HG03039 (cell line): Measurements from ENCODE around the gene CELSR3.

Experiments used
- ATAC-seq: cut with Tn5 transposase; IDR thresholded peaks from one replicate; pipeline ENCODE4 v1.9.1; 2021; ENCODE audit warnings: mild to moderate bottlenecking, moderate library complexity; ENCODE audit not compliant: unreplicated experiment

CELSR3 gene, protein sequence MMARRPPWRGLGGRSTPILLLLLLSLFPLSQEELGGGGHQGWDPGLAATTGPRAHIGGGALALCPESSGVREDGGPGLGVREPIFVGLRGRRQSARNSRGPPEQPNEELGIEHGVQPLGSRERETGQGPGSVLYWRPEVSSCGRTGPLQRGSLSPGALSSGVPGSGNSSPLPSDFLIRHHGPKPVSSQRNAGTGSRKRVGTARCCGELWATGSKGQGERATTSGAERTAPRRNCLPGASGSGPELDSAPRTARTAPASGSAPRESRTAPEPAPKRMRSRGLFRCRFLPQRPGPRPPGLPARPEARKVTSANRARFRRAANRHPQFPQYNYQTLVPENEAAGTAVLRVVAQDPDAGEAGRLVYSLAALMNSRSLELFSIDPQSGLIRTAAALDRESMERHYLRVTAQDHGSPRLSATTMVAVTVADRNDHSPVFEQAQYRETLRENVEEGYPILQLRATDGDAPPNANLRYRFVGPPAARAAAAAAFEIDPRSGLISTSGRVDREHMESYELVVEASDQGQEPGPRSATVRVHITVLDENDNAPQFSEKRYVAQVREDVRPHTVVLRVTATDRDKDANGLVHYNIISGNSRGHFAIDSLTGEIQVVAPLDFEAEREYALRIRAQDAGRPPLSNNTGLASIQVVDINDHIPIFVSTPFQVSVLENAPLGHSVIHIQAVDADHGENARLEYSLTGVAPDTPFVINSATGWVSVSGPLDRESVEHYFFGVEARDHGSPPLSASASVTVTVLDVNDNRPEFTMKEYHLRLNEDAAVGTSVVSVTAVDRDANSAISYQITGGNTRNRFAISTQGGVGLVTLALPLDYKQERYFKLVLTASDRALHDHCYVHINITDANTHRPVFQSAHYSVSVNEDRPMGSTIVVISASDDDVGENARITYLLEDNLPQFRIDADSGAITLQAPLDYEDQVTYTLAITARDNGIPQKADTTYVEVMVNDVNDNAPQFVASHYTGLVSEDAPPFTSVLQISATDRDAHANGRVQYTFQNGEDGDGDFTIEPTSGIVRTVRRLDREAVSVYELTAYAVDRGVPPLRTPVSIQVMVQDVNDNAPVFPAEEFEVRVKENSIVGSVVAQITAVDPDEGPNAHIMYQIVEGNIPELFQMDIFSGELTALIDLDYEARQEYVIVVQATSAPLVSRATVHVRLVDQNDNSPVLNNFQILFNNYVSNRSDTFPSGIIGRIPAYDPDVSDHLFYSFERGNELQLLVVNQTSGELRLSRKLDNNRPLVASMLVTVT (N-terminal part only)

DNA sequence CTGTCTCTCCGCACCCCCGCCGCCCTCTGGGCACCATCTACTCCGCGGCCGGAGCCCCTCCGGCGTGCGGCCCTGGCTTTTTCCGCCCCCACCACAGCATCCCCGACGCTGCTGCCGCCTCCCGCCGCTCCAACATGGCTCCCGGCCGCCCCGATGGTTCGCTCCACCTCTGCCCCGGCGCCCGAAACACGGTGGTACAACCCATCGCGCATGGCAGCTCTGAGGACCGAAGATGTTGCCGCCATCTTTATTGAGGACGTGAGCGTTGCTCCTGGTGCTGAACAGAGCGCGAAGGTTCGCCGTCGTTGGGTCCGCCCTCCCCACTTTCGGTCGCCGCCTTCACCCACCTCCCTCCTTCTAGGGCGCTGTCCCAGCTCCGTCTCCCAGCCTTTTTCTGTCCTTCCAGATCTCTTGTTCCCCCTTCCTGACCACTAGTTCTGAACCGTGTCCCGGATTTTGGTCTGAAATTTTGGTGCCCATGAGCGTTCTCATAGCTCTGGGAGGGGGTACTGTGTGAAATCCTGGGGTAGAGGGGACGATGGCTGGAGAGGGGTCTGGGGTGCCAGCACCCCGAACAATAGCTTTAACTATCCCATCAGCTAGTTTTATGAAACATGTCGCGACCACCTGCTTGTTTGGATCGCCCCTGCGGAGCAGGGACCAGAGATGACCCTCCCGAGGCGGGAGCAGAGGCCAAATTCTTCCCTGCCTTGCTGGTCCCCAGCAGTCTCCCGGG lies at the start of gene CELSR3:
Gene CELSR3 (minus strand): TSS at position 134 of the 736 bp plus-strand sequence. CDS start 252 bp downstream, outside the sequence.
- ATAC-seq = no peak

DNA sequence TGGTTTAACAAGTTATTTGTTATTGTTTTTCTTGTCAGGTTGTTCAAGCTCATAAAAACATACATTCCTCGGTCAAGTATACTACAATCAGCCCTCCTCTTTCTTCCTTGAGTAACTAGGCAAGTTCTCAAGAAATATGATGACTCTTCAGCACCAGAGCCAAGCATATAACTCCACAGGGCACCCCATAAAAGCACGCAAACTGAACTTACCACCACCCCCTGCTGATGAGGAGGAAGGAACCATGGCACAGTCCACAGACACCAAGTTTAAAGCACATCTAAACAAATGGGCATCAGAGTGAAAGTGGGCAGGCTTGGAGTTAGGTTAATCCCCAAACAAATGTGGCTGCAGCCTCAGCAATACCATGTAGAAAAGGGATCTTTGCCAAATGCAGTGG lies 49.0 kb upstream of the CELSR3 start:
- no peak for ATAC-seq

DNA sequence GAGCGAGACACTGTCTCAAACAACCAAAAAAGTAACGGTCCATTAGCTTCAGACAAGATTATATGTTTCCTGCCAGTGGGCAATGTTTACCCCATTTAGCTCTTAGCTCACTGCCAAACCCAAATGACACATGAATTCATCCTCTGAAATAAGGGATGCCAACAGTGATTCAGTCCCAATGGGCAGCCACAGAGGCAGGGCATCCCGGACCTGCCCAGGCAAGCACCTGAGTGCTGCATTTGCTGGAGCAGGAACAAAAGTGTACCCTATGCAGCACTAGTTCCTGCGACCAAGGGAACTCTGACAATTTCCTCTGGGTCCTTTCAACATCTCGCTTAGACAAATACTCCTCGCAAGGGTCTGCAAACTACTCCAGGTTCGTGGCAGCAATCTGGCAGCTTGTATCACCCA lies 46.4 kb upstream of the CELSR3 start:
- ATAC-seq = no peak

DNA sequence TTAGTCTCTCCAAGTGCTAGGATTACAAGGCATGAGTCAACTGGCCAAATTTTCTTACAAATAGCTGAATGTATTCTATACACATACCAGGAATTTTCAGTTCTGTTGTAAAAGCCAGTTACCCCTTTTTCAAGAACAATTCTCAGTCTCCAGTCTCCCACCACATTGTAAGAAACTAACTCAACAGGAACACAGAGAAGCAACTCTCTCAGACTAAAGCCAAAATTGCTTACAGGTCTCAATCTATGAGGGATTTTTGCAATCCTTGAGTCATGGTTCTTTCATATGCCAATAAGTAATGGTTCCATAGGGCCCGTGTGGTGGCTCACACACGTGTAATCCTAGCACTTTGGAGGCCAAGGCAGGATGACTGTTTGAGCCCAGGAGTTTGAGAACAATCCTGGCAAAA lies 45.8 kb upstream of the CELSR3 start:
- ATAC-seq = no peak

DNA sequence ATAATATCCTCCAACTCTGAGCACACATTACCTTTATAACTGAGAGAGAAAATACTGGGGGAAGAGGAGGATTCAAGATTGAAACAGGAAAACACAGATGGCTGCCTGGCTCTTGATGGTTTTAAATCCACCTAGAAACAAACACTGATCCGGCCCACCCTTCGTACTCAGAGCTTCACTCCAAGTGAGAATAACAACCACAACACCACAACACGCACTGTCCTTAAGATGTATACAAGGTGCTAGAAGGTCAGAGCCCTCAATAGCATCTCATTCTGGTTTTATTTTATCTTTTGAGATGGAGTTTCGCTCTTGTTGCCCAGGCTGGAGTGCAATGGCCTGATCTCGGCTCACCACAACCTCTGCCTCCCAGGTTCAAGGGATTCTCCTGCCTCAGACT lies 44.5 kb upstream of the CELSR3 start:
- no peak for ATAC-seq

DNA sequence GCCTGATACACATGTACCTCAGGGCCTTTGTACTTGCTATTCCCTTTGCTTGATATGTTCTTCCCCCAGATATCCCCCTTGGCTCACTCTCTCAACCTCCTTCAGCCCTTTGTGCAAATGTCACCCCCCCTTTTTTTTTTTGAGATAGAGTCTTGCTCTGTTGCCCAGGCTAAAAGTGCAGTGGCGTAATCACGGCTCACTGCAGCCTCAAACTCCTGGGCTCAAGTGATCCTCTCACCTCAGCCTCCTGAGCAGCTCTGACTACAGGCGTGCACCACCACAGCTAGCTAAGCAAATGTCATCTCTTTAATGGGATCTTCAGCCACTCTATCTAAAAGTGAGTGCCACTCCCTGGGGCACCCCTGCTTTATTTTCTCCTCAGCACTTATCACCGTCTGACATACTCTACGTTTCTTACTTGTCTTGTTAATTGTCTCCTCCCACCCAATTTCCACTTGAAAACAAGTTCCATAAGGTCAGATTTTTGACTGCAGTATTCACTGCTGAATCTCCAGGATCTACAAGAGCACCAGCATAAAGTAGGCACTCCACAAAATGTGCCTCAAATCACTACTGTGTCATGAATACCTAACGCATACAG lies 39.7 kb upstream of the CELSR3 start:
- no peak for ATAC-seq

DNA sequence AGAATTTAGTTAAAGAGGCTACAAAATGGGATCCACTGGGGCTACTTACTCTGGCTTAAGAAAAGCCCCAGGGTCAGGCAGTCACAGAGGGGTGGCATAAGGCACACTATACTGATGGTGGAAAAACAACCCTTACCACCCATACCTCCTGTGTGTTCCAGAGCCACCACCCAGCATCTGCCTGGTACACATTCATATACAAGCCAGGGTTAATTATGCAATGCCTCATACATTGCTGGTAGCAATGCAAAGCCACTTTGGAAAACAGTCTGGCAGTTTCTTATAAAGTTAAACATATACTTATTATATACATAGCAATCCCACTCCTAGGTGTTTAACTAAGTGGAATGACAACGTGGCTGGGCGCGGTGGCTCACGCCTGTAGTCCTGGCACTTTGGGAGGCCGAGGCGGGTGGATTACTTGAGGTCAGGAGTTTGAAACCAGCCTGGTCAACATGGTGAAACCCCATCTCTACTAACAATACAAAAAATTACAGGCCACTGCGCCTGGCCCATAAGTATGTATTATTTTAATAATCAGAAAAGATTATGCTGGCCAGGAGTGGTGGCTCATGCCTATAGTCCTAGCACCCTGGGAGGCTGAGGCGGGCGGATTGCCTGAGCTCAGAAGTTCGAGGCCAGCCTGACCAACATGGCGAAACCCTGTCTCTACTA lies 38.2 kb upstream of the CELSR3 start:
- no peak for ATAC-seq

DNA sequence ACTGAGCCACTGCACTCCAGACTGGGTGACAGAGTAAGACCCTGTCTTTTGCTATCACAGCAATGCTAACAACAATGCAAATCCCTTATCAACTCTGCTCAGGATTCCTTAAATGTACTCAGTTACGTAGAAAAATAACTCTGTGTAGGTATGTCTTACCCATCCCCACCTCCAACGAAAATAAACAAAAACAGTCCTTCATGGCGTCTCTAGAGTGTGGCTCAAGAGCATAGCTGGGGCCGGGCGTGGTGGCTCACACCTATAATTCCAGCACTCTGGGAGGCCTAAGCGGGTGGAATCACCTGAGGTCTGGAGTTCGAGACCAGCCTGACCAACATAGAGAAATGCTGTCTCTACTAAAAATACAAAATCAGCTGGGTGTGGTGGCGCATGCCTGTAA lies 36.2 kb upstream of the CELSR3 start:
- no peak for ATAC-seq

DNA sequence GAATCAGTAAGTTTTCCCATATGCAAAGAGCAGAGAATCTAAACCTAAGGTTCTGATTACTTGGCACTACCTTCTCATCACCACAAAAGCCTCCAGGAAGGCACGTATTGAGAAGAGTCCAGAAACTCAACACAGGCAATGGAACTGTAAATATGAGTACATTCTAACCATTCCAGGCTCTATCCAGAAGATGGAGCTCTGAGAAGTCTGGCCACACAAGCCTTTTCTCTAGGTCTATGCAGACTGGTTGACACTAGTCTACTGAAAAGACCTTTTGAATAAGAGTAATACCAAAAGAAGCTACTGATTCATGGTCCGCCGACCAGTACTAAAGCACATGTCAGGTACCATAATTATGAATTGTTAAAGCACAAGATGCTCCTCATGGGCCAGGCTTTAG lies 35.3 kb upstream of the CELSR3 start:
- no peak for ATAC-seq

DNA sequence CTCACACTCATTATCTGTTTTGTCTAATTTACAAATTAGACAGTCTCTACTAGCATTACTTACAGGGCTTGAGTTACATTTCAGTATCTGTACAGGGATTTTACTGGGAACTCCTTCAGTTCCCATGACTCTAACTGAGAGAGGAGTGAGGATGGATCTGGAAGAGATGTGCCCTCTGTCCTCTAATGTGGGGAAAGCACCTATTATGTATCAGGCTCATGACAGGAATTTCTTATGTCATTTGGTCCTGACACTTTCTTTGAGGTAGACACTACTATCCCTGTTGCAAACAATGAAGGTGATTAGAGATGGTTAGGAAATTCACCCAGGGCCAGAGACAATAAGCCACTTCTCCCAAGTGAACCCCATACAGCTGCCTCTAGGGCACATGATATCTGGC lies 33.9 kb upstream of the CELSR3 start:
- ATAC-seq = no peak

DNA sequence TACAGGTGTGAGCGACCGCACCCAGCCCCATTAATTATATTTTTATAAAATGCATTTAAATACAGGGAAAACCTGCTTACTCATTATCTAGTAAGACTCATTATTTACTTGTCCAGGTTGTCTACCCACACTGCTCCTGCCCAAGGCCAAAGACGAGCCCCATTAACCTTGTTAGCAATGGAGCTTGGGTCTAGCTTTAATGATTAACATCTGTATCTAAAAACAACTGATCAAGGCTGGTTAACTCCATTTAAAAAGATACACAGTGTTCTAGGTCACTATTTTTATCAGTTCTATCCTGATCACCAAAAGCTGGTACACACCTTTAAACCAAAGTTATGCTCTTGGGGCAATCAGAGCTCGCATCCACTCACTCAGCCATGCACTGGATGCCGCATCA lies 33.5 kb upstream of the CELSR3 start:
- ATAC-seq = no peak

DNA sequence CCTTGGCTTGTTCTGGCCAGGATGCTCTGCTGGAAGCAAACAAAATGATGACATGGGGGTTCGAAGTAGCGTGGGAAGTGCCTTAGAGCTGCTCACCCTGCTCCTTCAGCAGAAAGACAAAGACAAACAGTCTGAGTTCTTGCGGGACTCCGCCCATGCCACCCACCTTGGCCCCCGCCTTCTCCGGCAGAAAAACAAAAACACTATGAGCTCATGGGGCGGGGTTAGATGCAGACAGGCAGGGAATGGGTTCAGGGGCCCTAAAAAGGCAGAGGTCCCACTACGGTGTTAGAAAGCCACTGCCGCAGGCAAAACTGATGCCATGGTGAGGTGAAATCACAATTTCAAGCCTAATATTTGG lies 32.7 kb upstream of the CELSR3 start:
- no peak for ATAC-seq

DNA sequence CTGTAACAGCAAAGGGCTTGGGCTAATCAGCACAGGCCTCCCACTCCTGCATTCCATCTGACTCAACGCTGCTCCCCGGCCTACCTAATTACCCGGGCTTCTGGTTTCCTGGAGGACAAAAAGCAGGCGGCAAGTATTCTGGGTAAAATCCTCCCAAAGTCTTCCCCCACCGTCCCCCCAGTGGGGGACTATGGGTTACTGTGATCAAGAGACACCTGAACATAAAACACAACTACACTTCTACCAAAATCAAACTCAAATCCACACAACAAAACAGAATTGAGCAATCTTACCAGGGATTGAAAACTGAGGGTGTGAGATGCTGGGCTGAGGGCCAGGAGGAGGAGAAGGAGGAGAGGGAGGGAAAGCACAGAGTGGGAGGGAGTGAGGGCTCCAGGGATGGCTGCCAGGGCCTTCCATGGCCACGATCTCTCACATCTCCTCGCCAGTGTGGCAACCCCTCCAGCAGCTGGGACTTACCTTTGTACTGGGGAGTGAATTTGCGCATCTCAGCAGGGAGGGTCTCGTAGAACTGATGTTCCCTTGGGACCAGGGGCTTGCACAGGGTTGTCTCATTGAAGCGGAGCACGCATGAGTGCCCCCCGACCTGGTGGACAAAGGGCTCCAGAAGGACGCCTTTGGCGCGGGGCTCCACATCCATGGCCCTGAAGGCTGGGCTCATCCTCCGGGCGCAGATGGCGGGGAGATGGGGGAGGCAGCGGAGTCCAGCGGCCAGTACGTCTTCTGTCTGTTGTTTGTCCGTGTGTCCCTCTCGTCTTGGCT lies 32.1 kb upstream of the CELSR3 start:
- ATAC-seq = no peak

DNA sequence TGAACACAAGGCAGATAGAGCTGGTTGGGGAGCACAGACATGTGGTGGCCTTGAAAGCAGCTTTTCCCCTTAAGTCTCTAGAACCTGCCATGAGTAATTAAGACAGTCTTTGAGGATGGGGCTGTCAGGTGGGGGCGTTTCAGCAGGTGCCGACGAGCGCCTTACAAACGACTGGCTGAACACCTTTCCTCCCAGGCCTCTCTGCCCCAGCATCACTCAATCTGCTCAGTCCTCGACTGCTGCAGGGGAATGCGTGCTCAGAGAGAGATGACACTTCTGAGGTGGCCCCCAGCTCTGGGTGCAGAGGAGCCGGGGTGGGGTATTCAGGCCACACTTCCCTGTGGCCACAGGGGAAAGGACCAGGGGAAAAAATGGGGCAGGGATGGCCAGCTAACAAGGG lies 31.1 kb upstream of the CELSR3 start:
- ATAC-seq = no peak

DNA sequence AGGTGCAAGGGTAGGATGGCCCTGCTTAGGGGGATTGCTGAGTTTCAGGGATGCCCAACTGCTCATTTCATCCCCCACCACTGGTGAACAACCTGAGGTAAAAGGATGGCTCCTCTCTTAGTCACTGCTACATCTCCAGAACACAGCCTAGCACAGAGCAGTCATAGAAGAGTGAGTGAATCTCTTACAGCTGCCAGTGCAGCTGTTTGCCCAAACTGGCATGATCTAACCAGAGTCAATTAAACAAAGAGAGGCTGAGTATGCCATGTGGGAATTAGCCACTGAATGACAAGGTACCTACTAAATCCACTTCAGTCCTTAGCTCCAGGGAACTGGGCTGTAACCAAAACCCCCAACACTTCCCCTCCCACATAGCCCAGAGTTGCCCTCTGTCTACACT lies 29.9 kb upstream of the CELSR3 start:
- ATAC-seq = no peak

DNA sequence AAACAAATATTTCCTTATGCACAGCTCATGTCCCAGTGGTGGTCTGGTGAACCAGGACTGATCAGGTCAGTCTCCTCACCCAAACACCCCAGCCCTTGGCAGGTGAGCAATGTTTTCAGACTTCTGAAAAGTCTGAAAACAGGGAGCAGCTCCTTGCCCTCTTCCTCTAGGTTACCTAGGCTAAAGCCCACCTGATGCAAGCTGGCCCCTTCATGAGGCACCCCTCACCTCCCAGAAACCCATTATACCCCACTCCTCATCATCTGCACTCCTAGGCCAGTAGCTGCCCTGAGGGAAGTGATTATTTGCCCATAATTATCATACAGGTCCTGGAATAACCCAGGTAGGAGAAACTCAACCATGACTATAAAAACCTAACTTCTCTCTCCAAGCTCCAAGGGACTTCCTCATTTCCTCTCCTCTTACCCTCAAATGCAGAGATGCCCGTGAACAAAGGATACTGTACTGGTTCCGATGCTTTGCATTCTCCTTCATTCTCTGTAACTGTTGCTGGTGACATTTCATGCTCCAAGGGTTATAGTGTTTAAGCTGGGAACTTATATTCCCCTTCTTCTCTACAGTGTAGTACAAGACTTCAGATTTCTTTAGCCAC lies 28.3 kb upstream of the CELSR3 start:
- no peak for ATAC-seq

DNA sequence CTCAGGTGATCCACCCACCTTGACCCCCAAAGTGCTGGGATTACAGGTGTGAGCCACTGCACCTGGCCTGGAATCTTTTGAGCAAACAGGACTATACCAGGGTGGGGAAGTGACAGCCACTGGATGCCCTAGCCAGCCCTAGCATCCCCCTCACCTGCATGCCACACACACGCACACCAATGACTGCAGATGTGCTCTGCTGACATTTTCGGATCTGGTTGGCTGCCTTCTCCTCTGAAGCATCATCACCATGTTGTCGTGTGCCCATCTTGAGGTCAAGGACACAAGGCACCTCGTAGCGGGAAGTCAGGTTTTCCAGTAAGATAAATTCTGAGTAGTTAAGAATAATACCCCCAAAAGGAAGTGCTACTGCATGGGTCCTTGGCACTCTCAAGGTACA lies 26.7 kb upstream of the CELSR3 start:
- no peak for ATAC-seq

DNA sequence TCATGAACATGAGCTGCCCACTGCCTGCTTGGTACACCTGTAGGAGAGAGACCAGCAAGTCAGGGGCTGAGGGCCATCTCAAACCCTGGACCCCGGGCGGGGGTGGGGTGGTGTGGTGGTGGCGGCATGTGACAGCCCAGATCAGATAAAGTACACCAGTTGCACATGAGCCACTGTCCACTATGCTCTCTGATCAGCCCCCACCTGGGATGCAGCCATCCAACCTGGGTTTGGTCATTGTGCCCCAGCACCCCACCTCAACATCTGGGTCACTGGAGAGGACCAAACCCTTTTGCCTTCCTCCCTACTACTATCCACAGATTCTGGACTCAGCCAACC lies 26.0 kb upstream of the CELSR3 start:
- ATAC-seq = no peak
